ENCODE results near the gene P3H1. TPM values are rescaled to one million over a fixed set of nuclear protein-coding genes. Genes with fewer than 3 reads are reported as not detected.

P3H1 gene
- total RNA-seq, 2 donors from 2014 or later, result 21.0 to 52.1 TPM

GRCh38 chr1:42765832-42766740, 742 bp downstream of the P3H1 start:
- under 1% methylated on average over 40 of the region's 44 CpGs for WGBS
- Histone ChIP-seq H3K9me3 (no peaks in the 10 kb centered on the region), H3K27ac (peak overlapping the region; percentile 73 to 78), H3K36me3 (no peaks in the 10 kb centered on the region), H3K27me3 (replicated peaks; ENCODE audit: insufficient read depth) (no peaks in the 10 kb centered on the region), H3K4me3 (peak overlapping the region; percentile 86 to 95), H3K4me1 (replicated peaks) (peaks cover 9% of the 10 kb centered on the region)
- TF ChIP-seq POLR2AphosphoS5 (IDR thresholded peaks at IDR 0.05) (no peak), POLR2A (IDR thresholded peaks at IDR 0.05) (no peak), CTCF (IDR thresholded peaks at IDR 0.05) (peak in 2 of 4 experiments; percentile 35 to 39)
- intact Hi-C loops (cut with DNase I), result loop anchor here (2.0 to 10.0 kb wide), 4 partner anchors 49 to 301 kb away; partner anchors contain the start of genes CCDC30 and YBX1
- peak; percentile 8 for DNase-seq (ENCODE audit: low spot score)

GRCh38 chr1:42765269-42765668, 1.6 kb downstream of the P3H1 start:
- WGBS, result 9% methylated on average over 7 of the region's 7 CpGs
- H3K36me3 ChIP-seq, result no peaks in the 10 kb centered on the region
- peaks cover 9% of the 10 kb centered on the region for H3K4me1 ChIP-seq (replicated peaks)
- H3K9me3 ChIP-seq, result no peaks in the 10 kb centered on the region
- peak overlapping the region; percentile 86 to 95 for H3K4me3 ChIP-seq
- TF ChIP-seq CTCF (IDR thresholded peaks at IDR 0.05) (no peak), POLR2A (IDR thresholded peaks at IDR 0.05) (no peak), POLR2AphosphoS5 (IDR thresholded peaks at IDR 0.05) (no peak)
- H3K27me3 ChIP-seq (replicated peaks; ENCODE audit: insufficient read depth), result no peaks in the 10 kb centered on the region
- H3K27ac ChIP-seq, result peak overlapping the region in 1 of 2 donors; percentile 73
- intact Hi-C loops (cut with DNase I), result loop anchor here (10.0 kb wide), 2 partner anchors 160 to 300 kb away; partner anchors contain the start of gene CCDC30
- DNase-seq (ENCODE audit: low spot score), result no peak

- Histone ChIP-seq H3K9me3 (no peaks in the 10 kb centered on the region), H3K27me3 (replicated peaks; ENCODE audit: insufficient read depth) (no peaks in the 10 kb centered on the region), H3K4me3 (no peak overlapping the region), H3K36me3 (no peaks in the 10 kb centered on the region), H3K27ac (no peak overlapping the region), H3K4me1 (replicated peaks) (peaks cover 4% of the 10 kb centered on the region)
- intact Hi-C loops (cut with DNase I), result loop anchor here (10.0 kb wide), 2 partner anchors 163 to 297 kb away; partner anchors contain the start of gene CCDC30
- WGBS, result 64% methylated on average over 5 of the region's 5 CpGs
- TF ChIP-seq CTCF (IDR thresholded peaks at IDR 0.05) (no peak), POLR2AphosphoS5 (IDR thresholded peaks at IDR 0.05) (no peak), POLR2A (IDR thresholded peaks at IDR 0.05) (no peak)
- no peak for DNase-seq (ENCODE audit: low spot score)
These were observed 4.6 kb downstream of the P3H1 start for GRCh38 chr1:42762269-42762668.

GRCh38 chr1:42761567-42761966, 5.3 kb downstream of the P3H1 start:
- intact Hi-C loops (cut with DNase I), result loop anchor here (10.0 kb wide), 2 partner anchors 163 to 297 kb away; partner anchors contain the start of gene CCDC30
- Histone ChIP-seq H3K4me1 (replicated peaks) (peaks cover 4% of the 10 kb centered on the region), H3K36me3 (no peaks in the 10 kb centered on the region), H3K9me3 (no peaks in the 10 kb centered on the region), H3K27ac (no peak overlapping the region), H3K4me3 (no peak overlapping the region), H3K27me3 (replicated peaks; ENCODE audit: insufficient read depth) (no peaks in the 10 kb centered on the region)
- TF ChIP-seq POLR2AphosphoS5 (IDR thresholded peaks at IDR 0.05) (no peak), POLR2A (IDR thresholded peaks at IDR 0.05) (no peak), CTCF (IDR thresholded peaks at IDR 0.05) (no peak)
- WGBS, result 97% methylated on average over 4 of the region's 4 CpGs
- no peak for DNase-seq (ENCODE audit: low spot score)

Data from prostate gland (tissue), 2 donors.